Neutrophil (primary cell): ENCODE data around the gene ATP6V1C2.

Source experiments
- H3K27ac ChIP-seq: fragments of 200-600 bp; sonication (generic); 2 replicates; pipeline ENCODE4 v1.5.1; 2016; ENCODE audit warnings: mild to moderate bottlenecking, moderate library complexity
- H3K27me3 ChIP-seq: fragments of 200-600 bp; sonication (generic); 2 replicates; pipeline ENCODE4 v1.6.0; 2016; ENCODE audit warnings: mild to moderate bottlenecking
- H3K36me3 ChIP-seq: fragments of 200-600 bp; sonication (generic); 2 replicates; pipeline ENCODE4 v1.5.1; 2017
- H3K4me1 ChIP-seq, 2 experiments: fragments of 200-600 bp in 1 of 2; sonication (generic) in 1 of 2; 1 replicate in 1 of 2; 2 replicates in 1 of 2; pipeline versions ENCODE4 v1.5.1 to v1.6.1; 2013 to 2016; ENCODE audit warnings: low read depth in 1 of 2, low read length in 1 of 2, mild to moderate bottlenecking in 1 of 2, moderate library complexity in 1 of 2; ENCODE audit not compliant: control insufficient read depth in 1 of 2, insufficient read depth in 1 of 2
- H3K4me3 ChIP-seq, 2 experiments: fragments of 200-600 bp in 1 of 2; sonication (generic) in 1 of 2; 1 replicate in 1 of 2; 2 replicates in 1 of 2; pipeline ENCODE4 v1.5.1; 2013 to 2016; ENCODE audit warnings: low read depth in 1 of 2, low read length in 1 of 2, mild to moderate bottlenecking in 1 of 2, moderate library complexity in 1 of 2
- H3K9me3 ChIP-seq: fragments of 200-600 bp; sonication (generic); 2 replicates; pipeline ENCODE4 v1.5.1; 2016
- TF ChIP-seq, protein P1 (sequence below): fragments of 200-600 bp; sonication (generic); IDR thresholded peaks from 2 replicates; pipeline ENCODE4 v1.5.1; 2016; ENCODE audit warnings: antibody characterized with exemption

ATP6V1C2 gene

DNA sequence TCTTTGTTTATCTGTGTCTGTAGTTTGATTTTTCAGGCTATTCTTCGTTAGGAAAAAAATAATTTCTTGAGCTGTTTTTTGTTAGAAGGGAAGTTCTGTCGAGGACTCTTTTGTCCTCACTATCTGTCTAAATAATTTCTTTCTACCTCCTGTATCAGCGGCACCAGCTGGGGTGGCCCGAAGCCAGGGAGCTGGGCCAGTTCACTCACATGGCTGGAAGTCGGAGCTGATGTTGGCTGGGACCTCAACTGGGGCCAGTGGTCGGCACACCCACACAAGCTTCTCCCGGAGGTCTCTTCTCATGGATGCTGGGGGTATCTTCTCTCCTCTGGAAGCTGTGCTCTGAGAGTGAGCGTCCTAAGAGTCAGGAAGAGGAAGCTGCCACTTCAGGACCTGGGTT lies 99.1 kb downstream of the ATP6V1C2 start:
- Histone ChIP-seq H3K4me3 (no peak overlapping the region), H3K9me3 (no peaks in the 10 kb centered on the region), H3K27ac (no peak overlapping the region), H3K27me3 (peaks cover 48% of the 10 kb centered on the region), H3K4me1 (no peaks in the 10 kb centered on the region), H3K36me3 (no peaks in the 10 kb centered on the region)
- TF ChIP-seq, protein P1, sequence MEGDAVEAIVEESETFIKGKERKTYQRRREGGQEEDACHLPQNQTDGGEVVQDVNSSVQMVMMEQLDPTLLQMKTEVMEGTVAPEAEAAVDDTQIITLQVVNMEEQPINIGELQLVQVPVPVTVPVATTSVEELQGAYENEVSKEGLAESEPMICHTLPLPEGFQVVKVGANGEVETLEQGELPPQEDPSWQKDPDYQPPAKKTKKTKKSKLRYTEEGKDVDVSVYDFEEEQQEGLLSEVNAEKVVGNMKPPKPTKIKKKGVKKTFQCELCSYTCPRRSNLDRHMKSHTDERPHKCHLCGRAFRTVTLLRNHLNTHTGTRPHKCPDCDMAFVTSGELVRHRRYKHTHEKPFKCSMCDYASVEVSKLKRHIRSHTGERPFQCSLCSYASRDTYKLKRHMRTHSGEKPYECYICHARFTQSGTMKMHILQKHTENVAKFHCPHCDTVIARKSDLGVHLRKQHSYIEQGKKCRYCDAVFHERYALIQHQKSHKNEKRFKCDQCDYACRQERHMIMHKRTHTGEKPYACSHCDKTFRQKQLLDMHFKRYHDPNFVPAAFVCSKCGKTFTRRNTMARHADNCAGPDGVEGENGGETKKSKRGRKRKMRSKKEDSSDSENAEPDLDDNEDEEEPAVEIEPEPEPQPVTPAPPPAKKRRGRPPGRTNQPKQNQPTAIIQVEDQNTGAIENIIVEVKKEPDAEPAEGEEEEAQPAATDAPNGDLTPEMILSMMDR = no peak

DNA sequence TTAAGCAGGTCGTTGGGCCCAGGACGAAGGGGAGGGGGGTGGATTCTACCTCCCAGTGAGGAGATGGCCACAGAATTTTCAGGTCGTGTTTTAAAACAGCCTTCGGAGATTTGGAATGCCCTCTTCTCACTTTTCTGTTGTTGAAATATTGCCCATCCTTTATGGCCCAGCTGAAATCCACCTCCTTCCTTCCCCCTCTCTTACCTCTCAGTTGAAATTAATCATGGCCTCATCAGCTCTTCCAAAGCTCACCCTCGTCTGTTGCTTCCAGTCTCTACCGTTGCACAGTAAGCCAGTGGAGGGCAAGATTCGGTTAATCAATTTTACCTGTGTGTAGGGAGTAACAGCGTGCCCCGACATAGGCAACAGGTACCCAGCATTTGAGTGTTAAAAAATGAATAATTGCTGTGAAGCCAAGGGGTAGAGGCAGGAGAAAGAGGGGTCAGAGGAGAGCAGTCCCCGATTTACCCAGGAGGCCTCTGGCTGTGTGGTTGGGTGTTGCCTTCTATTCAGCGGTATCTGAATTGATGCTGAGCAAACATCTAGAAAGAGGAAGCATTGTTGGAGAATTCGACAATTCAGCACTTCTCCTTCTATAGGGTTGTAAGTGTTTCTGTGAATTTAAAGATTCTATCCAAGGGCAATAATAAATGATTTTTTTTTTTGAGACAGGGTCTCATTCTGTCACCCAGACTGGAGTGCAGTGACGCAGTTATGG lies 99.7 kb downstream of the ATP6V1C2 start:
- Histone ChIP-seq H3K4me3 (no peak overlapping the region), H3K27me3 (peaks cover 53% of the 10 kb centered on the region), H3K27ac (no peak overlapping the region), H3K4me1 (no peaks in the 10 kb centered on the region), H3K9me3 (no peaks in the 10 kb centered on the region), H3K36me3 (no peaks in the 10 kb centered on the region)
- TF ChIP-seq, protein P1 = no peak

DNA sequence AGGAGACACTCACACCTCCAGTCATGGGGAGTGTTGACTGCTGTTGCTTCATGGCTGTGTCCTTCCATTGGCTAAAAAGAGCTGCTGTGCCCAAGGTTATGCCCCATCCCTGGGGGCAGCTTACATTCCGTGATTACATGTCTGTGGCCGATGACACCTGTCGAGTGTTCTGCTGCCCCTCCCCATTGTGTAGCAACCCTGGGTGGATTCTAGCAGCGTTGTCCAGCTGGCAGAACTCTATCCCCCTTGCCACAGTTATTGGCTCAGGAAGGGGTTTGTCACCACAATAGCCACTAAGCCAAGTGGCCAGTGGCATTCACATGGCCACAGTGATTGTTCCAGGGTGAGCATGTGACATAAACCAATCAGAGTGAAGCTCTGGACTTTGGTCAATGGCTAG lies 102.8 kb downstream of the ATP6V1C2 start:
- Histone ChIP-seq H3K9me3 (no peaks in the 10 kb centered on the region), H3K36me3 (no peaks in the 10 kb centered on the region), H3K4me1 (no peaks in the 10 kb centered on the region), H3K27ac (no peak overlapping the region), H3K27me3 (peaks cover 64% of the 10 kb centered on the region), H3K4me3 (no peak overlapping the region)
- TF ChIP-seq, protein P1 = no peak

DNA sequence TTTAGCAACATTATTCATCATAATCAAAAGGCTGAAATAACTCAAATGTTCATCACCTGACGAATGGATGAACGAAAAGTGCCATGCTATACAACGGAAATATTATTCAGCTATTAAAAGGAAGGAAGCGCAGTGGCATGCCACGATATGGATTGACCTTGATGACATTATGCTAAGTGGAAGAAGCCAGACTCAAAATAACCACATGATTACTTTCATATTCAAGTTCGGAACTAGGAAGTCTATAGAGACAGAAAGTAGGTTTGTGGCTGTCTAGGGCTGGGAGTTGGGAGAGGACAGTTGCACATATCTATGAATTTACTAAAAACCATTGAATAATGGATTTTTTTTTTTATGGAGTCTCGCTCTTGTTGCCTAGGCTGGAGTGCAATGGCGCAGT lies 104.6 kb downstream of the ATP6V1C2 start:
- H3K4me1 ChIP-seq = no peaks in the 10 kb centered on the region

DNA sequence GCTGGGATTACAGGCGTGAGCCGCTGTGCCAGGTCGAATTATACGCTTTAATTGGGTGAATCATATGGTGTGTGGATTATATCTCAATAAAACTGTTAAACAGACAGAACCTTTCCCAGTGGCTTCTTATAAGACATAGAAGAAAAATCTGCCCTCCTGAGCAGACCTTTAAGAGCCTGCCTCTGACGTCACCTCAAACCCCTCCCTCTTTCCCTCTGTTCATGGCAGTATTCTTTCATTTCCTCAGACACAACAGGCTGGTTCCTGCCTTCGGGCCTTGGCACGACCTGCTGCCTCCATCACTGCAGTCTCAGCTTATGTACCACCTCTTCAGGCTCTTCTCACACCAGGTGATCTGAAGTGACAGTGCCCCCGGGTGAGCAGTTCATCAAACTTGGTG lies 105.2 kb downstream of the ATP6V1C2 start:
- no peak overlapping the region for H3K27ac ChIP-seq
- no peaks in the 10 kb centered on the region for H3K4me1 ChIP-seq
- no peaks in the 10 kb centered on the region for H3K9me3 ChIP-seq
- no peaks in the 10 kb centered on the region for H3K36me3 ChIP-seq
- H3K4me3 ChIP-seq = no peak overlapping the region
- peaks cover 84% of the 10 kb centered on the region for H3K27me3 ChIP-seq
- TF ChIP-seq, protein P1 = no peak

More for the DNA sequence above, 104.6 kb downstream of the ATP6V1C2 start:
- H3K27me3 ChIP-seq = peaks cover 78% of the 10 kb centered on the region
- TF ChIP-seq, protein P1 = no peak
- H3K4me3 ChIP-seq = no peak overlapping the region
- H3K27ac ChIP-seq = no peak overlapping the region
- H3K36me3 ChIP-seq = no peaks in the 10 kb centered on the region
- no peaks in the 10 kb centered on the region for H3K9me3 ChIP-seq
